Measurements from ENCODE around the gene FGFR1OP2.

Gene FGFR1OP2

GRCh38 chr12:27002141-27002540 is 63.9 kb downstream of the FGFR1OP2 start:
- Mint-ChIP-seq H3K27me3 (no peaks in the 10 kb centered on the region), H3K4me1 (peaks cover 33% of the 10 kb centered on the region), H3K4me3 (no peak overlapping the region), H3K36me3 (peaks cover 16% of the 10 kb centered on the region), H3K9me3 (no peaks in the 10 kb centered on the region), H3K27ac (no peak overlapping the region)
- ATAC-seq (ENCODE audit: low read depth) (no peak), DNase-seq (ENCODE audit: low spot score in 2 of 2) (no peak)

DNA sequence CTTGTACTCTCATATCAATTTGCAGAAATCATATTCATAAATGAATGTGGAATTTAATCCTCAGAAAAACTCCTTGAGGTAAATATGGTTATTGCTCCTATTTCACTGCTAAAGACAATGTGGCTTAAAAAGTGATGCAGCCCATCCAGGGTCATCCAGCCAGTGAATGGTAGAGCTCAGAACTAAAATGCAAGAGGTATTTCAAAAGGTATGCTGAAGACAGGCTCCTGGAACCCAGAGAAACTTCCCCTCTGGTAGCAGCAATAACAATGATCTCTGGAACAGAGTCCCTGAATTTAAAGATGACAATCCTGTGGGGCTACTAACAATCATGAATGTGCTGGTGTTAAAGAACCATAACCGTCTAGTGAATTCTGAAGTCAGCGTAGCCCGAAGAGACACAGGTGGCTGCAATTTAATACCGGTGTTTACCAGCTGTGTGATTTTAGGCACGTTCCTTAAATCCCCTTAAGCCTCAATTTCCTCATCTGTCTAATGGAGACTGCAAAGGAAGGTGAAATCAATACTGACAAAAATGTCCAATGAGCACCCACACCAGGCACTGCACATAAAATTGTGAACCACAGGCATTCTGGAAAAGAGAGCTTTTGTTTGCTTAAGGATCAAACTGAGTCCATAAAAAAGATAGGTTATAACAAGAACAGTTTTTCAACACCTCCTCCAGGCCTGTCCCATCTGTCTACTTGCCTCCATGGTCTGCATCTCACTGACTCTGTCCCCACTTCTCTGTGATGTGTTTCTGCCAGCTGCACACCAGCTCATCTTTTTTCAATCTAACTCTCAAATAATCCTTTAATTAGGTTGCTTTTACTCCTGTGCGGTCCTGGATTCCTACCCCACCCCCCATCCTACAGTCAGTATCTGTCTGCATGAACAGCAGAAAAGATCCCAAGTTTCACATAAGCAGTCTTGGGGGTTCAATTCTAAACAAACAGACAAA is 65.4 kb downstream of the FGFR1OP2 start:
- Mint-ChIP-seq H3K27me3 (no peaks in the 10 kb centered on the region), H3K27ac (no peak overlapping the region), H3K36me3 (peaks cover 3% of the 10 kb centered on the region), H3K4me1 (peaks cover 30% of the 10 kb centered on the region), H3K9me3 (no peaks in the 10 kb centered on the region), H3K4me3 (no peak overlapping the region)
- no peak for DNase-seq (ENCODE audit: low spot score in 2 of 2)
- no peak for ATAC-seq (ENCODE audit: low read depth)

GRCh38 chr12:27005495-27005894 is 67.2 kb downstream of the FGFR1OP2 start:
- Mint-ChIP-seq H3K9me3 (no peaks in the 10 kb centered on the region), H3K4me1 (peaks cover 36% of the 10 kb centered on the region), H3K27me3 (no peaks in the 10 kb centered on the region), H3K4me3 (no peak overlapping the region), H3K27ac (peak overlapping the region; percentile 8), H3K36me3 (peaks cover 2% of the 10 kb centered on the region)
- DNase-seq (ENCODE audit: low spot score in 2 of 2) (no peak), ATAC-seq (ENCODE audit: low read depth) (no peak)

- H3K4me3 Mint-ChIP-seq, result no peak overlapping the region
- no peak overlapping the region for H3K27ac Mint-ChIP-seq
- ATAC-seq (ENCODE audit: low read depth) (no peak), DNase-seq (ENCODE audit: low spot score in 2 of 2) (no peak)
- H3K27me3 Mint-ChIP-seq, result no peaks in the 10 kb centered on the region
- H3K36me3 Mint-ChIP-seq, result peaks cover 3% of the 10 kb centered on the region
- peaks cover 39% of the 10 kb centered on the region for H3K4me1 Mint-ChIP-seq
- no peaks in the 10 kb centered on the region for H3K9me3 Mint-ChIP-seq
These were observed 68.7 kb downstream of the FGFR1OP2 start for GRCh38 chr12:27006797-27007467.

GRCh38 chr12:27008081-27008480 is 69.8 kb downstream of the FGFR1OP2 start:
- Mint-ChIP-seq H3K4me3 (no peak overlapping the region), H3K36me3 (peaks cover 2% of the 10 kb centered on the region), H3K9me3 (no peaks in the 10 kb centered on the region), H3K27me3 (no peaks in the 10 kb centered on the region), H3K27ac (peak overlapping the region; percentile 51), H3K4me1 (peaks cover 38% of the 10 kb centered on the region)
- ATAC-seq (ENCODE audit: low read depth) (peak; percentile 59), DNase-seq (ENCODE audit: low spot score in 2 of 2) (no peak)

GRCh38 chr12:27009881-27010301 is 71.6 kb downstream of the FGFR1OP2 start:
- H3K36me3 Mint-ChIP-seq, result peaks cover 2% of the 10 kb centered on the region
- no peak overlapping the region for H3K4me3 Mint-ChIP-seq
- H3K4me1 Mint-ChIP-seq, result peaks cover 32% of the 10 kb centered on the region
- ATAC-seq (ENCODE audit: low read depth) (no peak), DNase-seq (ENCODE audit: low spot score in 2 of 2) (no peak)
- H3K9me3 Mint-ChIP-seq, result no peaks in the 10 kb centered on the region
- H3K27ac Mint-ChIP-seq, result peak overlapping the region; percentile 17
- H3K27me3 Mint-ChIP-seq, result no peaks in the 10 kb centered on the region

GRCh38 chr12:27012239-27012981 is 74.1 kb downstream of the FGFR1OP2 start:
- DNase-seq (ENCODE audit: low spot score in 2 of 2) (no peak), ATAC-seq (ENCODE audit: low read depth) (no peak)
- H3K4me3 Mint-ChIP-seq, result no peak overlapping the region
- no peaks in the 10 kb centered on the region for H3K27me3 Mint-ChIP-seq
- H3K36me3 Mint-ChIP-seq, result peaks cover 2% of the 10 kb centered on the region
- H3K9me3 Mint-ChIP-seq, result no peaks in the 10 kb centered on the region
- H3K27ac Mint-ChIP-seq, result no peak overlapping the region
- H3K4me1 Mint-ChIP-seq, result peaks cover 37% of the 10 kb centered on the region

DNA sequence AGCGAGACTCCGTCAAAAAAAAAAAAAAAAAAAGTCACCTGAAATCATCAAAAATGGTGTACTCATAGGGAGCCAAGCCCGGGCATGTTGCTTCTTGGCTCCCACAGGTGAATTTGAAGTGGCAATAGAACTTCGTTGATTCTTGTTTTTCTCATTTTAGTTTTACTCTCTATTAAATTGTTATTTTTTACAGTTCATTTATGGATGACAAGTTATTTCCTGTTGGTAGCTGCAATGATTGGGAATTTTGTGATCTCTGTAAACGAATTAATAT is 74.6 kb downstream of the FGFR1OP2 start:
- no peaks in the 10 kb centered on the region for H3K27me3 Mint-ChIP-seq
- no peak overlapping the region for H3K4me3 Mint-ChIP-seq
- DNase-seq (ENCODE audit: low spot score in 2 of 2) (no peak), ATAC-seq (ENCODE audit: low read depth) (no peak)
- peaks cover 2% of the 10 kb centered on the region for H3K36me3 Mint-ChIP-seq
- H3K4me1 Mint-ChIP-seq, result peaks cover 36% of the 10 kb centered on the region
- H3K27ac Mint-ChIP-seq, result no peak overlapping the region
- no peaks in the 10 kb centered on the region for H3K9me3 Mint-ChIP-seq

- Mint-ChIP-seq H3K9me3 (no peaks in the 10 kb centered on the region), H3K4me3 (peak overlapping the region; percentile 90), H3K27ac (peak overlapping the region; percentile 98), H3K36me3 (peaks cover 2% of the 10 kb centered on the region), H3K4me1 (peaks cover 29% of the 10 kb centered on the region), H3K27me3 (no peaks in the 10 kb centered on the region)
- ATAC-seq (ENCODE audit: low read depth), result no peak
- no peak for DNase-seq (ENCODE audit: low spot score in 2 of 2)
These were observed 75.4 kb downstream of the FGFR1OP2 start for GRCh38 chr12:27013611-27014084.

GRCh38 chr12:27014085-27014858 is 76.0 kb downstream of the FGFR1OP2 start, which contains the start of gene TM7SF3:
Gene TM7SF3, minus strand, starts transcription at chr12:27014384. Its CDS starts 216 bp downstream, at chr12:27014168.
- H3K4me1 Mint-ChIP-seq, result peaks cover 26% of the 10 kb centered on the region
- H3K4me3 Mint-ChIP-seq, result peak within 1 kb of the TSS; percentile 90

DNA sequence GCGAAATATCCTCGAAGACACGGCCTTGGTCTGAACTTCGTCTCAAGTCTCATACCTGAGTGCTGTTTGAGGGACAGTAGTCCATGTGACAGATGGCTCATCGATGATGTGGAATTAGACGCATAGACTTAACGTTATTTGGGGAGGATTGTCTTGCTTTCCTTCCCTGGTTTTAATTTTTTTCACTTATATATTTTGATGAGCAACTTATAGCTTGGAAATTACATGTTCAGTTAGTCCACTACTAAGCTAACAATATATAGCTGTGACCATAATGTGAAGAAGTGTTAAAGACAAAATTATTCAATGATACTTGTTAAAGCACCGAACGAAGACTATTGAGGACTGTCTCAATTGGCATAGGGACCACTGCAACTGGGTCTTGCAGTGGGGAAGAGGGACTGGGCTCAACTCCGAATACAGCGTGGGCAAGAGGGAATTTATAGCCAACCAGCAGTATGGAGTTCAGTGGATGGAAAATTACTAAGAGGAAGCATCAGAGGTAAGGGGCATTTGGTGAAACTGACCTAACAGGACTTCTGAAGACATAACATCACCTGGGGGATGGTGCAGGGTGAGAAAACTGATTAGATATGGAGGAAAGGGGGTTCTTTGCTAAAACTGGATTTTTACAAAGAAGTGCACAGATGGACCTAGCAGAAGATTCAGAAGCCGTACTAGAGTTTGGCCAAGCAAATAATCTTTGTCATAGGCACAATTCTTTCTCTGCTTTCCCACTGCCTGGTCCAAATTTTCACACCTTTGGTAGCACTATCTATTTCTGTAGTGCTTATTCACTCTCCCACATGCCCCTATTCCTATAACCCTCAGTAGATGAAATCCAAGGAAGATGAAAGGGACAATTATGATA is 76.8 kb downstream of the FGFR1OP2 start:
- Mint-ChIP-seq H3K27ac (peak overlapping the region; percentile 98), H3K36me3 (peaks cover 2% of the 10 kb centered on the region), H3K4me3 (peak overlapping the region; percentile 90), H3K9me3 (no peaks in the 10 kb centered on the region), H3K4me1 (peaks cover 25% of the 10 kb centered on the region), H3K27me3 (no peaks in the 10 kb centered on the region)
- DNase-seq (ENCODE audit: low spot score in 2 of 2), result no peak
- no peak for ATAC-seq (ENCODE audit: low read depth)

More at GRCh38 chr12:27014085-27014858, 76.0 kb downstream of the FGFR1OP2 start, which contains the start of gene TM7SF3:
- ATAC-seq (ENCODE audit: low read depth) (peak; percentile 85), DNase-seq (ENCODE audit: low spot score in 2 of 2) (peak; percentile 94)
- Mint-ChIP-seq H3K27ac (peak within 1 kb of the TSS; percentile 98), H3K27me3 (no peaks in the 10 kb centered on the region), H3K36me3 (peaks cover 2% of the 10 kb centered on the region), H3K9me3 (no peaks in the 10 kb centered on the region)

DNA sequence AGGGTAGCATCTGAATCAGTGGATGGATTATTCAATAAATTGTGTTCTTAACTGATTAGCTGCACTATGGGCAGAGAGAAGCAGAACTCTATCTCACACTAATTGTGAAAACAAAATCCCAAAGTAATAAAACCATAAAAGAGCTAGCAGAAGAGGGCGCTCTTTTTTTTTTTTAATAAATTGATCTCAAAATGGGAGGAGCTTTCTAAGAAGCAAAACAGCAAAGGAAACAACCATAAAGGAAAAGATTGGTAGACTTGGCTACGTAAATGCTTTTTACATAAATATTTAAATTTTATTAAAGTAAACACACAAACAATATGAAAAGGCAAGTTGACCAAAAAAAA is 77.4 kb downstream of the FGFR1OP2 start:
- H3K9me3 Mint-ChIP-seq, result no peaks in the 10 kb centered on the region
- no peak overlapping the region for H3K4me3 Mint-ChIP-seq
- H3K4me1 Mint-ChIP-seq, result peaks cover 21% of the 10 kb centered on the region
- H3K27me3 Mint-ChIP-seq, result no peaks in the 10 kb centered on the region
- H3K36me3 Mint-ChIP-seq, result peaks cover 2% of the 10 kb centered on the region
- ATAC-seq (ENCODE audit: low read depth) (no peak), DNase-seq (ENCODE audit: low spot score in 2 of 2) (peak in 1 of 2 donors; percentile 37)
- H3K27ac Mint-ChIP-seq, result peak overlapping the region; percentile 98

Measured in memory B cell (primary cell).